ENCODE measurements around the gene SRGAP3. TPM values are rescaled to one million over a fixed set of nuclear protein-coding genes. Genes with fewer than 3 reads are reported as not detected.

The SRGAP3 gene
- total RNA-seq, 2 experiments from 2014 or later = 1.2 to 1.3 TPM

DNA sequence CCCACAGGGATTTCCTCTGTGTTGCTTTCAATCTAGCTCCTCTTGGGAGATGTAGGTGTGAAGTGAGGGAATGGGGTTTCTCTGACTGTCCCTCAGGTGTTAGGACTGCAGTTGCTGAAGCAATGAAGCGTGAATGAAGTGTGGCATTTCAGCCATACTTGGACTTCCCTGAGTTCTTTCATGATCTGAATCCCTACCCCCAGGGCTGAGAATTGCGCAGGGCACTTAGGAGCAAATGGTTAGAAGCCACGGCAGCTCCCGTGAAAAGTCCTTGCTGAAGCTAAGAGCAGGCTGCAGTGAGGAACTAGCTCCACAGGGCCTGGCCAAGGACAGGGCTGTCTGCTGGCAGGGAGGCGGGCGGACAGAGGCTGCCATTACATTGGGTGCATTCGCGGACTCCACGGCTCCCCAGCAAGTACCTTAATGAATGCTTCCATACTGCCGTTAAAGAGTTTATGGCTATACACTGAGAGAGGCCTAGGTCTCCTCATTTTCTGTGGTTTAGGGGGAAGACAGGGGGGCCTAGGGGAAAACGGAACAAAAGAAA is 217.1 kb downstream of the SRGAP3 start:
- DNase-seq = no peak
- Mint-ChIP-seq H3K36me3 (no peaks in the 10 kb centered on the region), H3K27ac (no peak overlapping the region), H3K4me1 (no peaks in the 10 kb centered on the region), H3K27me3 (no peaks in the 10 kb centered on the region), H3K9me3 (no peaks in the 10 kb centered on the region), H3K4me3 (no peak overlapping the region)

DNA sequence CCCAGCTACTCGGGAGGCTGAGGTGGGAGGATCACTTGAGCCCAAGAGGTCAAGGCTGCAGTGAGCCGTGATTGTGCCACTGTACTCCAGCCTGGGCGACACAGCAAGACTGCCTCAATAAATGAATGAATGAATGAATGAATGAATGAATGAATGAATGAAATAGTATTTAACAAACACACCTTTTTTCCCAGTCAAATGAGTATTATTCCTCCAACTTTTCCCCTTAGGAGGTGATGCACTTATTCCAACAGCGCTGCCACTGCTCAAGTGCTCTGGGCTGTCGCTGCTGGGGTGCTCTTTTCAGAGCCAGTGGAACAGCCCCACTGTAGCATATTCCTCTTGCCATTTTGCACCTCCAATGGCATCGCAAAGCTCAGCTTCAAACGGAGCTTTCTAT is 219.4 kb downstream of the SRGAP3 start:
- Mint-ChIP-seq H3K36me3 (no peaks in the 10 kb centered on the region), H3K27ac (no peak overlapping the region), H3K4me1 (no peaks in the 10 kb centered on the region), H3K9me3 (no peaks in the 10 kb centered on the region), H3K4me3 (no peak overlapping the region), H3K27me3 (no peaks in the 10 kb centered on the region)
- no peak for DNase-seq

DNA sequence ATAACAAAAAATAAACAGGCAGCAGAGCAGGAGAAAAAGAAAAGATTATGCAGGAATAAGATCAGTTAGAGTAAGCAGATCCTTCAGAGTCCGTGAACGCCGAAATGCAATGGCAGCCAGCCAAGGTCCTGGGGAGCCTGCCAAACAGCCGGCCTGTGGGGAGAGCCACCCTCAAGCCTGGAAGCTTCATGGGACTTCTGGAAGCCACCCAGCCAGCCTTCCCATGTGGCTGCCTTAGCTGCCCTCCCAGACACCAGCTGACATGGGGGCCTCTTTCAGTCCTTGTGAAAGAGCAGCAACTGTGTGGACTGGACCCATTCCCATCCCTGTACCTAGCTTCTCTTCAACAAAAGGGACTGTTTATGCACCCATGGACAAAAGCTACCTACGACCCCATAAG is 221.3 kb downstream of the SRGAP3 start:
- Mint-ChIP-seq H3K27ac (no peak overlapping the region), H3K9me3 (no peaks in the 10 kb centered on the region), H3K36me3 (no peaks in the 10 kb centered on the region), H3K27me3 (no peaks in the 10 kb centered on the region), H3K4me1 (no peaks in the 10 kb centered on the region), H3K4me3 (no peak overlapping the region)
- DNase-seq = no peak

DNA sequence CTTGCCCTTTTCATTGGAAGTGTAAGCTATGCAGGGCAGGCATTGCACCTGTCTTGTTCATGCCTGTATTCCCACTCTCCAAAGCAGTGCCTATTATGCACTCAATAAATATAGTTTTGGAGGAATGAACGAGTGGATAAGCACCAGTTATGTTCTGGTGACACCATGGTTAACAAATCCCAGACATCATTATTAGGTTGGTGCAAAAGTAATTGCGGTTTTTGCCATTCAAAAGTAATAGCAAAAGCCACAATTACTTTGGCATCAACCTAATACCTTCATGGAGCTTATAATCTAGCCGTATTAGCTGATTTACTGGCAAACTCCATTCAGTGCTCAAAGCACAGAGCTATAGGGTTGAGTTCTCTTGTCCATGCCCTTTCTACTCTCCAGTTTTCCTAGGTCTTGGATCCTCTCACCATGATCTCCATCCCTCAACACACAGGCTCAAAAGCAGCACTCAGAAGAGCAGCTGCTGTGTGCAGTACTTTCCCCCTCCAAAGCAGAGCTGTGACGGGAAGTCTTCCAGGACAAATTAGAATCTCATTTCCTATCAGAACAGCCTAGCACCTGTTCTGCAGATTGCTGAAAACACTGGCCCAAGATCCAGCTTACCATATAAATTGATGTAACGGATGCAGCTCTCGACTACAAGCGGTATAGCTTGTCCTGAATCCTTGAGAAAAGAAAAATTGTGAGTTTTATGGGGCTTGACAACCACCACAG is 223.0 kb downstream of the SRGAP3 start:
- Mint-ChIP-seq H3K4me1 (no peaks in the 10 kb centered on the region), H3K4me3 (no peak overlapping the region), H3K27ac (no peak overlapping the region), H3K27me3 (no peaks in the 10 kb centered on the region), H3K9me3 (no peaks in the 10 kb centered on the region), H3K36me3 (no peaks in the 10 kb centered on the region)
- no peak for DNase-seq

DNA sequence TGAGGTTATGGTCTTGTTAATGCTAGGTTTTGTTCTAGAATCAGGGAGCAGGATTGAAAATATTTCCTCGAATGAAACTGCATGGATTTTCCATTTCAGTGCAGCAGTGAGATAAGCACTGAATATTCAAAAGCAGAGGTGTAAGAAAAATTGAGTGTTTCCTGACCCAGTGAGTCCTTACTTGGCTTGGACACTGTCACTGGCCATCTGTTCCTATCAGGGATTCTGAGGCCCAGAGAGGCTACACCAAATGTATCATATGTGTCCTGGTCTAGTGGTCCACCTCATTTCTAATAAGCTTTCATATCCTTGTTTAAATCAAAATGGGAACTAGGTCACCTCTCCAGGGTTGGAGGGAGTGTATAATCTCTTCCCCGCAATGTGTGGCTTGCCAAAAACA is 225.1 kb downstream of the SRGAP3 start:
- DNase-seq = no peak
- Mint-ChIP-seq H3K9me3 (no peaks in the 10 kb centered on the region), H3K36me3 (no peaks in the 10 kb centered on the region), H3K27me3 (no peaks in the 10 kb centered on the region), H3K4me1 (no peaks in the 10 kb centered on the region), H3K27ac (no peak overlapping the region), H3K4me3 (no peak overlapping the region)

DNA sequence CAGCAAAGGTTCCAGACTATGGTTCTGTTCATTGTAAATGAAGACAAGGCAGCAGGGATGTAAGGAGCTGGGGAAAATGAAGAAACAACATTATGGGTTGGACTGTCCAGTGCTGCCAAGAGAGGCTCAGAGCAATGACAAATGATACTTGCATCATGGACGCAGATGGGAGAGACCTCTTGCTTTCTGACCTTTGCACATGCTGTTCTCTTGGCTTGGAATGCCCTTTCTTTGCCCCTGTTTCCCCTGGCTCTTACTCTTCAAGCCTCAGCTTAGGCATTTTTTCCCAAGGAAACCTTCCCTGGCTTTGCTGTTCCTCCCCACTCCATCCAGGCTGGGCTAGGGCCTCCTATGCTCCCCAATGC is 226.2 kb downstream of the SRGAP3 start:
- Mint-ChIP-seq H3K36me3 (no peaks in the 10 kb centered on the region), H3K27ac (no peak overlapping the region), H3K27me3 (no peaks in the 10 kb centered on the region), H3K9me3 (no peaks in the 10 kb centered on the region), H3K4me3 (no peak overlapping the region), H3K4me1 (no peaks in the 10 kb centered on the region)
- DNase-seq = no peak

DNA sequence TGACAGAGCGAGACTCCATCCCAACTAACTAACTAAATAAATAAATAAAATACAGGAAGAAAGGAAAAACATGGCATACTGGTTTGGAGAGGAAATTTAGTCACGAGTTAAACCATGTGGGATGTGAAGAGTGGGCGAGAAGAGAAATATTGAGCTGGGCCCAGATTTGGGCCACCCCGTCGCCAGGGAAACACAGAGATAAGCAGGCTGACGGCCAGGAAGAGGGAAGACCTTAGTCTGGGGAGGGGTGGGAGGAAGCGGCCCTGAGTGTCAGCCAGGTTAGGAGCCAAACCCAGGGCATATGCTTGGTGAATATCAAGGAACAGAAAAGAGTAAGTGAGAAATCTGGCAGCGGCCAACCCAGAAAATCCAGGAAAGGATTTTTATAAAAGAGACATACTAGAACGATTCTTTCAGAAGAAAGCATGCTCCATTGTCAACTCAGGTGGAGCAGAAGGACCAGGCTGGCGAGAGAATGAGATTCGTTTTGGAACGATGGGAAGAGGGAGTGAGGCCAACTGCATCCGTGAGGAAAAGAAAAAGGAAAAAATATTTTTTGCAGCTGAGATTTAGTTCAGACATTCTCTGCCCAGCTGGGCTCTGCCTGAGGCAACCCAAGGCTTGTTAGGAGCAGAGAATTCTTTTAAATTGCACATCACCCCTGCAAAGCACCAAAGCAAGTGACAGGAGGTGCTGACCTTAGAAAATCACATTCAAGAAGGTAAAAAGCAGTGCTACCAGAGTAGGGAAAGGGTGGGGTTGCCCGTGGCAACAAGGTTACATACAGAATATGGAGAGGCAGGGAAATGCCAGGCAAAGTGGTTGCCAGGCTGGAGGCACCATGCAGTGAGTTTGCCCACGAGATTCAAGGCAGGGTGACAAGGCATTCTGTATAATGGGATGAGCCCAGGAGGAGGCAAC is 226.9 kb downstream of the SRGAP3 start:
- DNase-seq = no peak
- no peaks in the 10 kb centered on the region for H3K9me3 Mint-ChIP-seq
- no peak overlapping the region for H3K27ac Mint-ChIP-seq
- H3K4me3 Mint-ChIP-seq = no peak overlapping the region
- no peaks in the 10 kb centered on the region for H3K36me3 Mint-ChIP-seq
- H3K4me1 Mint-ChIP-seq = no peaks in the 10 kb centered on the region
- no peaks in the 10 kb centered on the region for H3K27me3 Mint-ChIP-seq

DNA sequence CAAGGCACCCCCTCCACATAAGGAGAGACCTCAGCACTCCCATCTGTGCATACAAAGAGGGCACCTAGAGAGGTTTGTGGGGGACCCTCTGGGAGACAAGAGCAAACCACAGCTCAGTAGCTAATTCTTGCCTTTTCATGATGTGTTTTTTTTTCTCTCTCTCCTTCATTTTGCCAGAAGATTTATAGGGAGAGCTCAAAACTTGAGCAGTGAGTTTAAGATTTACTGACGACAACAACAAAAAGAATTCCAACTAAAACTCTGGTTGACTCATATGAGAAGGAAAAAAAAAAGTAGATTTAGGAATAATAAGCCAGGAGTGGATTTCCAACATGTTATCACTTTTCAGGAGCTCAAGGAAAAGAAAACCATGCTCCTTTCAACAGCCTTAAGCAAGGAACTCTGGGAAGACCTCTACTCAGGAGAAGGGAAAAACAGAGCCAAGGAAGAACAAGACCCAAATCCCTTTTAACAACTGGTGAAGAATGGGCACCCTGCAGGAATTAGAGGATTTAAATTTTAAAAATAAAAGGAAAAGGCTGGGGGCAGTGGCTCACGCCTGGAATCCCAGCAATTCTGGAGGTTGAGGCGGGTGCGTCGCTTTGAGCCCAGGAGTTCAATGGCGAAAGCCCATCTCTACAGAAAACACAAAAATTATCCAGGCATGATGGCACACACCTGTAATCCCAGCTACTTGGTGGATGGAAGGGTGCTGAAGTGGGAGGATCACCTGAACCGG is 228.0 kb downstream of the SRGAP3 start:
- Mint-ChIP-seq H3K9me3 (no peaks in the 10 kb centered on the region), H3K4me3 (no peak overlapping the region), H3K36me3 (no peaks in the 10 kb centered on the region), H3K27ac (no peak overlapping the region), H3K4me1 (no peaks in the 10 kb centered on the region), H3K27me3 (no peaks in the 10 kb centered on the region)
- no peak for DNase-seq

DNA sequence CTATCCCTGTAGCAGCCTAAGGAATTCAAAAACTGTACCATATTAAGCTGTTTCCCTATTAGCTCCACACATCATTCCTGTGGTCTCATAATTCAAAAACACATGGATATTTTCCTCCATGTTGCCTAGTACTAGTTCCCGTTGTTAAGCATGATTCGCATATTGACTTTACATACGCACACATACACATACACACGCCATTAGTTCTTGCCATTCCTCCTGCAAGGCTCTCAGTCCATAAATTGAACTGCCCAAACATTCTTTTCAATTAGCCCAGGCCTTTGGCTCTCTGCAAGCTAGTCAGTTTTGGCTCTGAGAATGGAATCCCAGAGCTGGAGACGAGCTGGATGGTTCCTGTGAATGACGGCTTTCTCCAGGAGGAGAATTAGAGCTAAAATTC is 229.0 kb downstream of the SRGAP3 start:
- H3K4me1 Mint-ChIP-seq = no peaks in the 10 kb centered on the region
- H3K4me3 Mint-ChIP-seq = no peak overlapping the region
- H3K36me3 Mint-ChIP-seq = peaks cover 2% of the 10 kb centered on the region
- no peak for DNase-seq
- no peak overlapping the region for H3K27ac Mint-ChIP-seq
- H3K9me3 Mint-ChIP-seq = no peaks in the 10 kb centered on the region
- H3K27me3 Mint-ChIP-seq = no peaks in the 10 kb centered on the region

DNA sequence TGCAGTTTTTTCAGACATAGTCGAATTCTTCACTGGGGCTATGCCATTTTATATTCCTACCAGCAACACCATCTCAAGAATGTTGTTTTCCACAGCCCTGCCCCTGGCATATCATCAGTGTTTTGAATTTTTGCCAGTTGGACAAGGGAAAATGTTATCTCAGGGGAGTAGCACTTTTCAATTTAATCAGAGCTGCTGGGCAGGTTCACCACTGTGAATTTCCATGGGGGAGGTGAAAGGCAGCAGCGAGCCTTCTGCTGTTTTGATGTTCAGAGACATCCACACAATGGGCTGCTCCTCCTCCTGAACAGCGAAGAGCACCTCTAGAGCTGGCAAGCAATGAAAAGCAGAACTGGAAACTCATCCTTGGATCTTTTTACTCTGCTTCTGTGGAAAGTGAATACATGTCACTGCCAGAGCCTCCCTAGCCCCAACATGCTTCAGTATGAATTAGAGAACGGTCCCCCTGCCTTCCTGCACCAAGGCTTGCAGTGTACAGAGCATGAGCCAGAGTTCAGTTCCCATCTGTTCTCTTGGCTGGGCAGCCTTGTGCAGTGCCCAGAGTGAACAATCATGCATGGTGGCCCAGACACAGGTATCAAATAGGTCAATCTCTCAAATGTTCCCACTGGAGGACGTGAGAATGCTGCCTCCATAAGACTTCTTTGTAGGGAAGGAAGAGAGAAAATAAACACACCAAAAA is 230.0 kb downstream of the SRGAP3 start:
- Mint-ChIP-seq H3K4me1 (no peaks in the 10 kb centered on the region), H3K27ac (no peak overlapping the region), H3K36me3 (peaks cover 2% of the 10 kb centered on the region), H3K27me3 (no peaks in the 10 kb centered on the region), H3K4me3 (no peak overlapping the region), H3K9me3 (no peaks in the 10 kb centered on the region)
- DNase-seq = no peak

DNA sequence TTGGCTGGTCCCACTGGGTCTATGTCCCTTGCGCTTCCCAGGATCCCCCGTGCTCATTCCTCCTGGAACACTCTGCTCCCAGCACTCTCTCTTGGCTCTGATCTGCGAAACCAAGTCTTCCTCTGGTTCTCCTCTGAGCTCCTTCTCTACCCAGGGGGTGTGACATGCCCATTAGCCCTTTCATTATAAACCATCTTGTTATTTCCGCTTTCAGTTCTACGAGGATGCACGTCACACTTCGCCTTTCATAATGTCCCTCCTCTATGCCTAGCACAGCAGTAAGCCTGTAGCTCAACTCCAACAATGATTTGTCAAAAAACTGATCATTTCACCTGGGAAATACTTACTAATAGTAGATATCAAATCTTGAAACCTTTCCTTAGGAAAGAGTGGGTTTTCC is 234.2 kb downstream of the SRGAP3 start:
- H3K36me3 Mint-ChIP-seq = peaks cover 2% of the 10 kb centered on the region
- H3K27me3 Mint-ChIP-seq = no peaks in the 10 kb centered on the region
- no peak overlapping the region for H3K27ac Mint-ChIP-seq
- H3K4me1 Mint-ChIP-seq = peaks cover 5% of the 10 kb centered on the region
- DNase-seq = no peak
- H3K4me3 Mint-ChIP-seq = no peak overlapping the region
- no peaks in the 10 kb centered on the region for H3K9me3 Mint-ChIP-seq

DNA sequence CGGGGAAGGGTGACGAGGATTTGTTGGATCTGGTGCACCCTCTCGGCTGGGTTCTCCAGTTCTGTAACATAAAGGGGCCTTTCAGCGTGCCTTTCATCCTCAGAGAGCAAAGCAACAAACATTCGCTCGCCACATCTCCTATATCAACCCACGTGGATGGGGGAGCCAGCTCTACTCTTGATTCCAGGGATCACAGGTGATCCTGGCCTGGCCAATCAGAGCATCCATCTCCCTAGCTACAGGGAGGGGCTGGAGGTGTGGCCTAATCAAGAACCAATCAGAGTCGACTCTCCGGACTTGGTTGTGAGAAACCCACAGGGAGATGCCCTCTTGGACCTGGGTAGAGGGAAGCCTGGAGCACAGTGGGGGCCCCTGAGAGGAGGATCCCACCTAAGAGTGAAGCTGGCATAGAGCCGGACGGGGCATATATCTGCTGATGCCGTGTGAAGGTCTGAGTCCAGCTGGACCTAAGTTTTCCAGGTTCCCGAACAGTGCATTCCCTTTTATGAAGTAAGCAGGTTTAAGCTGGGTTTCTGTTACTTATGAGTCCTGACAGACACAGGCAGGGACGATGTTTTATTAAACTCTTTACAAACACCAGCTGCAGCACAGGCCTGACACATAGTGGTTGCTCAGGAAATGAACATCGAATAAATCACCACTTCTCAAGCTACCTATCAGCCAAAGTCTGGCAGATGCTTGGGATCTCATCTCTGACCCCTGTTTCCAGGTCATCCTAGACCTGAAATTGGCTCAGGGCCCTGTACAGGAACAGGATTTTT is 235.5 kb downstream of the SRGAP3 start:
- peaks cover 5% of the 10 kb centered on the region for H3K4me1 Mint-ChIP-seq
- H3K9me3 Mint-ChIP-seq = no peaks in the 10 kb centered on the region
- DNase-seq = no peak
- H3K27ac Mint-ChIP-seq = no peak overlapping the region
- peaks cover 2% of the 10 kb centered on the region for H3K36me3 Mint-ChIP-seq
- no peak overlapping the region for H3K4me3 Mint-ChIP-seq
- no peaks in the 10 kb centered on the region for H3K27me3 Mint-ChIP-seq

DNA sequence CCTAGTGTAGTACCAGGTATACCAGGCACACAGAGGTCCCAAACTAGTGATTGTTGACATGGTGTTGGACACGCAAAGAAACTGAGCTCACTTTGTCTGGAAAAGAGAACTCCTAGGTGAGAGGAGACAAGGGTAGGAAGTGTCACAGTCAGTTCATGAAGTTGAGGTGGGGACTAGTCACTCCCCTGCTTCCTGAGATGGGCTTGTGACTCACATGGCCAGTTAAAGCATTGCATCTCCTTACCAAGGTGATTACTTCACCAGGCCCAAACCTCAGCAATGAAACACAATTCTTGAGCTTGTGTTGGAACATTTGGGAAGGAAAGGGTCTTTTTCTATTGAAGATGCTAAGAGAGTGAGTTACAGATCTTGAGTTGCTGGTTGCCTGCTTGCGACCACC is 236.9 kb downstream of the SRGAP3 start:
- Mint-ChIP-seq H3K4me1 (peaks cover 5% of the 10 kb centered on the region), H3K4me3 (no peak overlapping the region), H3K9me3 (no peaks in the 10 kb centered on the region), H3K27me3 (no peaks in the 10 kb centered on the region), H3K36me3 (peaks cover 2% of the 10 kb centered on the region), H3K27ac (no peak overlapping the region)
- DNase-seq = no peak

DNA sequence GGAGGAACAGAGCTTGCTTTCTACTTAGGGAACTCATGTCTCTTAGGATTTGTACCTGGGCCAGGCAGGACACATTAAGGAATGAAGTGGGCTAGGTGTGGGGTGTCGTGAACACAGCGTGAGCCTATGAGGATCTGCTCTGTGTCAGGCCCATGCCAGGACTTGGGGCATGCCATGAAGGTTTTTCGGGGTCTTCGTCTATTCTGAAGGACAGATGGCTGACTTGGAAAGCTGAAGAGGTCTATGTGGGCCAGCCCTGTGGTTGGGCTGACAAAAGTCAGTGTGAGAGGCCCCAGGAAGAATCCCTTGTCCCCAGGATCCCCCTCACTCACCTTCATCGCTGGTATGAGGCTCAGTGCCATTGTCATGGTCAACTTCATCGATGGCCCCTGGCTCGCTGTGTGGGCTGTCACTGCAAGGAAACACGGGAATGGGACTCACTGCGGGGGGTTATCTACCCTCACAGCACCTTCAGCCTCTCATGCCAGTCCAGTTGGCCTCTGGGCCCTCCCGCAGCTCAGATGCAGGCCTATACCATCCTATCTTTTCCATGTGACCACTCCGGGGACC is 239.4 kb downstream of the SRGAP3 start:
- no peaks in the 10 kb centered on the region for H3K27me3 Mint-ChIP-seq
- no peak overlapping the region for H3K4me3 Mint-ChIP-seq
- H3K4me1 Mint-ChIP-seq = peaks cover 5% of the 10 kb centered on the region
- H3K36me3 Mint-ChIP-seq = no peaks in the 10 kb centered on the region
- no peak overlapping the region for H3K27ac Mint-ChIP-seq
- DNase-seq = no peak
- H3K9me3 Mint-ChIP-seq = no peaks in the 10 kb centered on the region

Measured in activated naive CD8-positive, alpha-beta T cell treated with anti-CD3 and anti-CD28 coated beads for 36 hours (primary cell).